B cell (primary cell): Measurements from ENCODE around the gene MACIR. TPM values are rescaled to one million over a fixed set of nuclear protein-coding genes. Genes with fewer than 3 reads are reported as not detected.

Experiments used
- ATAC-seq: fragments of 200-7000 bp; cut with Tn5 transposase; one replicate; pipeline ENCODE4 v1.10.0; 2021; ENCODE audit warnings: low read depth, mild to moderate bottlenecking, moderate number of reproducible peaks, moderate library complexity
- CTCF ChIA-PET: fragments of 350-600 bp; sonication (Branson Sonifier 250); formaldehyde crosslinking; loops from one replicate; lab custom pipeline; 2021; ENCODE audit warnings: antibody characterized with exemption, inconsistent platforms; lab: Charles Lee
- POLR2A ChIA-PET: fragments of 350-600 bp; sonication (Branson Sonifier 250); formaldehyde crosslinking; loops from one replicate; lab custom pipeline; 2021; ENCODE audit warnings: antibody characterized with exemption; lab: Charles Lee
- DNase-seq: peaks from one replicate; pipeline ENCODE4 v3.0.0; 2013
- H2AFZ ChIP-seq: 2 replicates; pipeline ENCODE4 v1.6.1; 2012; ENCODE audit warnings: mild to moderate bottlenecking, low read depth, low read length; ENCODE audit not compliant: insufficient read depth, poor library complexity, severe bottlenecking
- H3K27ac ChIP-seq, 2 donors: 1 replicate in 1 of 2; 2 replicates in 1 of 2; pipeline ENCODE4 v1.5.1; 2012 to 2013; ENCODE audit warnings: low read length in 2 of 2, mild to moderate bottlenecking in 2 of 2, moderate library complexity in 1 of 2
- H3K27me3 ChIP-seq, 4 experiments: fragments of 200-600 bp in 1 of 4; sonication (generic) in 1 of 4; replicated peaks in 1 of 4; 1 replicate in 2 of 4; 2 replicates in 2 of 4; pipeline versions ENCODE4 v1.6.1 to v1.7.0; 2013 to 2016; ENCODE audit warnings: low read length in 3 of 4, mild to moderate bottlenecking in 2 of 4, mixed read lengths in 1 of 4, moderate library complexity in 1 of 4; ENCODE audit not compliant: insufficient read depth in 4 of 4, control insufficient read depth in 3 of 4; ENCODE audit errors: control extremely low read depth in 1 of 4
- H3K36me3 ChIP-seq, 2 experiments: replicated peaks in 1 of 2; 1 replicate in 1 of 2; 2 replicates in 1 of 2; pipeline versions ENCODE4 v1.6.1 to v1.7.1; 2013; ENCODE audit warnings: low read length in 1 of 2; ENCODE audit not compliant: insufficient read depth in 2 of 2, control insufficient read depth in 1 of 2; ENCODE audit errors: control extremely low read depth in 1 of 2, extremely low read depth in 1 of 2
- H3K4me1 ChIP-seq, 2 donors: fragments of 200-600 bp in 1 of 2; sonication (generic) in 1 of 2; 1 replicate in 1 of 2; 2 replicates in 1 of 2; pipeline versions ENCODE4 v1.5.1 to v1.6.1; 2013 to 2017; ENCODE audit warnings: low read length in 2 of 2; ENCODE audit not compliant: control insufficient read depth in 2 of 2, insufficient read depth in 2 of 2
- H3K4me2 ChIP-seq: replicated peaks from 2 replicates; pipeline ENCODE3; 2012; ENCODE audit warnings: mild to moderate bottlenecking, low read depth, low read length; ENCODE audit not compliant: poor library complexity, severe bottlenecking
- H3K4me3 ChIP-seq, 5 experiments: fragments of 200-600 bp in 1 of 5; sonication (generic) in 1 of 5; 1 replicate in 3 of 5; 2 replicates in 2 of 5; pipeline versions ENCODE4 v1.5.1 to v1.7.0; 2011 to 2016; ENCODE audit warnings: low read length in 4 of 5, mild to moderate bottlenecking in 4 of 5, low read depth in 2 of 5, control low read depth in 1 of 5, moderate library complexity in 1 of 5; ENCODE audit not compliant: insufficient read depth in 1 of 5; ENCODE audit errors: control extremely low read depth in 1 of 5, extremely low read depth in 1 of 5
- H3K79me2 ChIP-seq: fragments of 200-600 bp; sonication (generic); one replicate; pipeline ENCODE4 v1.6.0; 2016; ENCODE audit warnings: low read length; ENCODE audit not compliant: control insufficient read depth, insufficient read depth
- H3K9ac ChIP-seq: fragments of 200-600 bp; sonication (generic); 2 replicates; pipeline ENCODE4 v1.6.1; 2017; ENCODE audit warnings: mild to moderate bottlenecking, low read length, moderate library complexity
- H3K9me3 ChIP-seq, 3 donors: one replicate each; pipeline versions ENCODE4 v1.6.1 to v1.7.1; 2013; ENCODE audit warnings: low read length in 2 of 3; ENCODE audit not compliant: control insufficient read depth in 2 of 3, insufficient read depth in 1 of 3; ENCODE audit errors: control extremely low read depth in 1 of 3
- H4K20me1 ChIP-seq: 2 replicates; pipeline ENCODE4 v1.6.0; 2012; ENCODE audit warnings: mild to moderate bottlenecking, low read length; ENCODE audit not compliant: insufficient read depth, control insufficient read depth, poor library complexity, severe bottlenecking
- H3K27ac Mint-ChIP-seq: one replicate; pipeline ENCODE4 v1.8.0; 2021; ENCODE audit warnings: mixed read lengths
- H3K27me3 Mint-ChIP-seq: one replicate; pipeline ENCODE4 v1.8.0; 2021; ENCODE audit warnings: mixed read lengths
- H3K4me1 Mint-ChIP-seq: one replicate; pipeline ENCODE4 v1.8.0; 2021; ENCODE audit warnings: mixed read lengths
- H3K4me3 Mint-ChIP-seq: one replicate; pipeline ENCODE4 v1.8.0; 2021; ENCODE audit warnings: mixed read lengths
- H3K9me3 Mint-ChIP-seq: one replicate; pipeline ENCODE4 v1.8.0; 2022; ENCODE audit warnings: mixed read lengths; ENCODE audit not compliant: insufficient read depth
- CTCF ChIP-seq: fragments of 200-600 bp; IDR thresholded peaks from one replicate; pipeline ENCODE4 v1.8.0; 2022; ENCODE audit warnings: antibody characterized with exemption, mild to moderate bottlenecking
- EZH2 ChIP-seq: IDR thresholded peaks from 2 replicates; pipeline ENCODE4 v1.6.1; 2012; ENCODE audit warnings: borderline replicate concordance, low read depth, mild to moderate bottlenecking, moderate library complexity, low read length; ENCODE audit not compliant: insufficient read depth, poor library complexity, severe bottlenecking
- intact Hi-C: fragments of 100-400 bp; cut with micrococcal nuclease; formaldehyde crosslinking; loops from one replicate; pipeline ENCODE4 v1.10.0; 2022
- polyA plus RNA-seq: library from polyadenylated mRNA; depleted of rRNA; stranded (reverse); fragments of >200 nt; gene quantifications from 2 replicates; pipeline ENCODE4 v1.2.3, GENCODE V29; 2012
- total RNA-seq, 2 donors: library from RNA; stranded (reverse); fragments of 120-200 nt in 1 of 2; gene quantifications; 1 replicate in 1 of 2; 2 replicates in 1 of 2; pipeline versions ENCODE4 v1.2.3 to v1.2.4, GENCODE V29; 2013 to 2022

The MACIR gene
- total and polyA plus RNA-seq, 2 donors (not counting 1 experiment from before 2014, with no cell fraction given): 1.3 to 3.3 TPM

- no peak overlapping the region for H3K4me2 ChIP-seq
- Mint-ChIP-seq H3K4me3 (no peak overlapping the region), H3K27ac (no peak overlapping the region), H3K4me1 (peaks cover 16% of the 10 kb centered on the region), H3K9me3 (no peaks in the 10 kb centered on the region), H3K27me3 (no peaks in the 10 kb centered on the region)
- H3K79me2 ChIP-seq: peaks cover 37% of the 10 kb centered on the region
- H3K4me3 ChIP-seq: no peak overlapping the region
- H4K20me1 ChIP-seq: no peaks in the 10 kb centered on the region
- ChIA-PET POLR2A (no interaction called here), CTCF (no interaction called here)
- peaks cover 7 to 12% of the 10 kb centered on the region in 2 donors for H3K4me1 ChIP-seq
- DNase-seq (no peak), ATAC-seq (no peak)
- no peaks in the 10 kb centered on the region for H3K36me3 ChIP-seq
- H3K9ac ChIP-seq: no peak overlapping the region
- intact Hi-C loops: no loop called here
- no peaks in the 10 kb centered on the region for H3K27me3 ChIP-seq
- H3K9me3 ChIP-seq: no peaks in the 10 kb centered on the region
- H3K27ac ChIP-seq: no peak overlapping the region
- TF ChIP-seq CTCF: no peak
- no peak for TF ChIP-seq EZH2
- H2AFZ ChIP-seq: no peak overlapping the region
Observed at GRCh38 chr5:103264508-103264907, 5.9 kb downstream of the MACIR start.

- Histone ChIP-seq H3K9me3 (no peaks in the 10 kb centered on the region), H3K4me1 (no peaks in the 10 kb centered on the region), H3K4me2 (no peak overlapping the region), H3K27ac (no peak overlapping the region), H3K36me3 (no peaks in the 10 kb centered on the region), H3K27me3 (no peaks in the 10 kb centered on the region), H3K4me3 (no peak overlapping the region), H4K20me1 (no peaks in the 10 kb centered on the region), H3K9ac (no peak overlapping the region), H2AFZ (no peak overlapping the region), H3K79me2 (no peaks in the 10 kb centered on the region)
- no peak for TF ChIP-seq EZH2
- no peak for TF ChIP-seq CTCF
- no peak overlapping the region for H3K27ac Mint-ChIP-seq
- H3K27me3 Mint-ChIP-seq: no peaks in the 10 kb centered on the region
- intact Hi-C loops: no loop called here
- no peak overlapping the region for H3K4me3 Mint-ChIP-seq
- ChIA-PET CTCF (interaction anchor here (0.8 kb wide), 1 partner anchor 12 kb away, joined by 4 read pairs; the partner anchor contains the start of gene MACIR), POLR2A (no interaction called here)
- no peak for ATAC-seq
- DNase-seq: no peak
- H3K9me3 Mint-ChIP-seq: no peaks in the 10 kb centered on the region
- H3K4me1 Mint-ChIP-seq: peaks cover 5% of the 10 kb centered on the region
Observed at GRCh38 chr5:103270581-103270980, 12.0 kb downstream of the MACIR start.
